ENCODE results near the gene PCCA. TPM values are rescaled to one million over a fixed set of nuclear protein-coding genes. Genes with fewer than 3 reads are reported as not detected.
"Not testable (repeated sequence)": the region's sequence is repeated elsewhere in the genome, so short reads cannot be mapped to it uniquely, and the experiment has no call there.

PCCA gene
- total RNA-seq, 1 donor from 2014 or later: 33.3 TPM

DNA sequence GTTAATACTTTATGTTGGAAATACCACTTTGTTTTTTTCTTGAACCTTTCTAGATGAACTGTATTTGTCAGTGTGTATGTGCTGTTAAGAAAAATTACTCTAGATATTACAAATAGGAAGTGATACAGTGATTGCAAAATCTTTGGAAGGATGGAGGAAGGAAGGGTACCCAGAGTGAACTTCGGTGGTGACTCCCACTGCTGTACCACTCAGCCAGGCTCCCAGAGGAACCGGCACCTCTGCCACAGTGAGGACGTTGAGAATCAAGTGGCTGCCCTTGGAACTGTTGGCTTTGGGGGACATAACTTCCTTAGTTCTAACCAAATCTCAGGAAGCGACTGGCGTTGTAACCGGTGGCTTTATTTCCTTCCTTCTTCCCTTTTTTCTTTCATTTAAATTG lies 184.7 kb downstream of the PCCA start:
- no peak for DNase-seq (ENCODE audit: low spot score)
- peak overlapping the region; percentile 49 for H3K27ac Mint-ChIP-seq (ENCODE audit: unreplicated experiment)

GRCh38 chr13:100274942-100275506 lies 186.1 kb downstream of the PCCA start:
- Mint-ChIP-seq H3K4me3 (ENCODE audit: unreplicated experiment) (peak overlapping the region; percentile 66), H3K36me3 (ENCODE audit: low read depth, unreplicated experiment) (peaks cover 12% of the 10 kb centered on the region), H3K9me3 (ENCODE audit: unreplicated experiment) (no peaks in the 10 kb centered on the region), H3K27me3 (ENCODE audit: unreplicated experiment) (peaks cover 2% of the 10 kb centered on the region), H3K27ac (ENCODE audit: unreplicated experiment) (no peak overlapping the region), H3K4me1 (ENCODE audit: unreplicated experiment) (peaks cover 25% of the 10 kb centered on the region)
- no peak for DNase-seq (ENCODE audit: low spot score)
- TF ChIP-seq CTCF (IDR thresholded peaks at IDR 0.05; ENCODE audit: unreplicated experiment): no peak

More for the DNA sequence above, 184.7 kb downstream of the PCCA start:
- Mint-ChIP-seq H3K4me3 (ENCODE audit: unreplicated experiment) (no peak overlapping the region), H3K36me3 (ENCODE audit: low read depth, unreplicated experiment) (peaks cover 21% of the 10 kb centered on the region), H3K9me3 (ENCODE audit: unreplicated experiment) (no peaks in the 10 kb centered on the region), H3K4me1 (ENCODE audit: unreplicated experiment) (peaks cover 33% of the 10 kb centered on the region), H3K27me3 (ENCODE audit: unreplicated experiment) (peaks cover 2% of the 10 kb centered on the region)
- TF ChIP-seq CTCF (IDR thresholded peaks at IDR 0.05; ENCODE audit: unreplicated experiment): no peak

- Mint-ChIP-seq H3K4me3 (ENCODE audit: unreplicated experiment) (no peak overlapping the region), H3K27me3 (ENCODE audit: unreplicated experiment) (peaks cover 2% of the 10 kb centered on the region), H3K9me3 (ENCODE audit: unreplicated experiment) (no peaks in the 10 kb centered on the region), H3K27ac (ENCODE audit: unreplicated experiment) (no peak overlapping the region), H3K4me1 (ENCODE audit: unreplicated experiment) (peaks cover 24% of the 10 kb centered on the region), H3K36me3 (ENCODE audit: low read depth, unreplicated experiment) (peaks cover 16% of the 10 kb centered on the region)
- no peak for TF ChIP-seq CTCF (IDR thresholded peaks at IDR 0.05; ENCODE audit: unreplicated experiment)
- DNase-seq (ENCODE audit: low spot score): no peak
Observed at GRCh38 chr13:100275746-100276145, 186.9 kb downstream of the PCCA start.

DNA sequence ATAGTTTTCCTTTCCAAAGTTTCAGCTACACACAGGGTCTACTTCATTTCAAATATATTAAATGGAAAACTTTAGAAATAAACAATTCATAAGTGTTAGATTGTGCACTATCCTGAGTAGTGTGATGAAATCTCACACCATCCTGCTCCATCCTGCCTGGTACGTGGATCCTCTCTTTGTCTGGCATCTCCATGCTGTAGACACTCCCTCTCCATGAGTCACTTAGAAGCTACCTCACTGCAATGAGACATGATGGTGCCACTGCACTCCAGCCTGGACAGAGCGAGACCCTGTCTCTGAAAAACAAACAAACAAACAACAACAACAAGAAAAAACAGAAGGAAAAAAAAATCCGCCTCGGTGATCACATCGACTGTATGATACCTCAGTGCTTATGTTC lies 191.8 kb downstream of the PCCA start:
- Mint-ChIP-seq H3K9me3 (ENCODE audit: unreplicated experiment) (no peaks in the 10 kb centered on the region), H3K36me3 (ENCODE audit: low read depth, unreplicated experiment) (peaks cover 19% of the 10 kb centered on the region), H3K27me3 (ENCODE audit: unreplicated experiment) (peaks cover 2% of the 10 kb centered on the region), H3K27ac (ENCODE audit: unreplicated experiment) (peak overlapping the region; percentile 28), H3K4me1 (ENCODE audit: unreplicated experiment) (no peaks in the 10 kb centered on the region), H3K4me3 (ENCODE audit: unreplicated experiment) (no peak overlapping the region)
- no peak for DNase-seq (ENCODE audit: low spot score)
- no peak for TF ChIP-seq CTCF (IDR thresholded peaks at IDR 0.05; ENCODE audit: unreplicated experiment)

- not testable (repeated sequence) for H3K4me1 Mint-ChIP-seq (ENCODE audit: unreplicated experiment); H3K27ac Mint-ChIP-seq (ENCODE audit: unreplicated experiment); H3K27me3 Mint-ChIP-seq (ENCODE audit: unreplicated experiment); H3K4me3 Mint-ChIP-seq (ENCODE audit: unreplicated experiment); H3K9me3 Mint-ChIP-seq (ENCODE audit: unreplicated experiment); DNase-seq (ENCODE audit: low spot score)
- peaks cover 19% of the 10 kb centered on the region for H3K36me3 Mint-ChIP-seq (ENCODE audit: low read depth, unreplicated experiment)
Observed at GRCh38 chr13:100282306-100282705, 193.4 kb downstream of the PCCA start.

All from endothelial cell (in vitro differentiated cells).